ENCODE results near the gene SIRT7. TPM values are rescaled to one million over a fixed set of nuclear protein-coding genes. Genes with fewer than 3 reads are reported as not detected.

SIRT7 gene
- total RNA-seq, 1 experiment from 2014 or later = 51.6 TPM

GRCh38 chr17:81959362-81960129 is 41.6 kb upstream of the SIRT7 start:
- BruUV-seq (replicated peaks) = no TSS peak
- no peaks in the 10 kb centered on the region for H3K4me1 ChIP-seq (ENCODE audit: insufficient read depth, low read length)
- ChIA-PET POLR2A (ENCODE audit: unreplicated experiment) (no interaction called here), CTCF (interaction anchor here (0.6 to 2.0 kb wide), 8 partner anchors 25 to 93 kb away, joined by 3 to 40 read pairs (median 3); partner anchors contain the start of genes CENPX, DCXR, LRRC45 and PCYT2)
- H3K9me3 ChIP-seq (ENCODE audit: low read length) = no peaks in the 10 kb centered on the region
- peak; percentile 89 for ATAC-seq
- peak overlapping the region; percentile 52 for H3K4me3 ChIP-seq (ENCODE audit: low read length)
- H3K36me3 ChIP-seq (ENCODE audit: low read depth, low read length) = no peaks in the 10 kb centered on the region
- no peak overlapping the region for H3K27ac ChIP-seq (ENCODE audit: low read length)
- peaks cover 22% of the 10 kb centered on the region for H3K27me3 ChIP-seq (ENCODE audit: low read length)
- H2AFZ ChIP-seq (ENCODE audit: low read length) = peak overlapping the region; percentile 79
- H4K20me1 ChIP-seq (ENCODE audit: low read length) = no peaks in the 10 kb centered on the region
- H3K79me2 ChIP-seq (ENCODE audit: low read length) = no peaks in the 10 kb centered on the region
- intact Hi-C loops (cut with micrococcal nuclease) = loop anchor here (1.0 kb wide), 1 partner anchor 62 kb away; no protein-coding TSS in a partner anchor
- H3K4me2 ChIP-seq (ENCODE audit: low read length) = peak overlapping the region; percentile 78
- no peak for TF ChIP-seq EZH2 (IDR thresholded peaks at IDR 0.05; ENCODE audit: low read length, unreplicated experiment)
- peak; percentile 69 for TF ChIP-seq CTCF (conservative IDR thresholded peaks at IDR 0.05; ENCODE audit: low read depth, low read length)
- peak; percentile 59 for DNase-seq
- H3K9ac ChIP-seq (ENCODE audit: low read length) = no peak overlapping the region
- H3F3A ChIP-seq (ENCODE audit: low read length, unreplicated experiment) = no peaks in the 10 kb centered on the region
- no peaks in the 10 kb centered on the region for H3K9me2 ChIP-seq (replicated peaks; ENCODE audit: low read length)

- ChIA-PET CTCF (interaction anchor here (0.7 to 2.0 kb wide), 7 partner anchors 33 to 94 kb away, joined by 3 to 40 read pairs (median 3); partner anchors contain the start of genes CENPX, DCXR, LRRC45 and PCYT2), POLR2A (ENCODE audit: unreplicated experiment) (no interaction called here)
- no peaks in the 10 kb centered on the region for H3K36me3 ChIP-seq (ENCODE audit: low read depth, low read length)
- peak overlapping the region; percentile 78 for H3K4me2 ChIP-seq (ENCODE audit: low read length)
- peaks cover 22% of the 10 kb centered on the region for H3K27me3 ChIP-seq (ENCODE audit: low read length)
- no peak overlapping the region for H3K9ac ChIP-seq (ENCODE audit: low read length)
- H3F3A ChIP-seq (ENCODE audit: low read length, unreplicated experiment) = no peaks in the 10 kb centered on the region
- no TSS peak for BruUV-seq (replicated peaks)
- no peak overlapping the region for H3K27ac ChIP-seq (ENCODE audit: low read length)
- no peak for DNase-seq
- no peaks in the 10 kb centered on the region for H3K9me2 ChIP-seq (replicated peaks; ENCODE audit: low read length)
- no peaks in the 10 kb centered on the region for H4K20me1 ChIP-seq (ENCODE audit: low read length)
- H3K9me3 ChIP-seq (ENCODE audit: low read length) = no peaks in the 10 kb centered on the region
- no peaks in the 10 kb centered on the region for H3K4me1 ChIP-seq (ENCODE audit: insufficient read depth, low read length)
- H3K4me3 ChIP-seq (ENCODE audit: low read length) = peak overlapping the region; percentile 52; the same call in 1 of the 2 replicates
- intact Hi-C loops (cut with micrococcal nuclease) = loop anchor here (1.0 kb wide), 1 partner anchor 63 kb away; no protein-coding TSS in a partner anchor
- ATAC-seq = no peak
- H3K79me2 ChIP-seq (ENCODE audit: low read length) = no peaks in the 10 kb centered on the region
- TF ChIP-seq EZH2 (IDR thresholded peaks at IDR 0.05; ENCODE audit: low read length, unreplicated experiment) (no peak), CTCF (conservative IDR thresholded peaks at IDR 0.05; ENCODE audit: low read depth, low read length) (no peak), EZH2phosphoT487 (IDR thresholded peaks at IDR 0.05; ENCODE audit: borderline replicate concordance, low read length) (no peak)
- H2AFZ ChIP-seq (ENCODE audit: low read length) = peak overlapping the region; percentile 68
Measured at GRCh38 chr17:81958633-81959342, 40.8 kb upstream of the SIRT7 start.

All from PC-3 (cell line).